C4-2B (cell line): ENCODE data around the gene KRTAP4-2.

Experiments used
- CTCF ChIP-seq: fragments of 450-650 bp; conservative IDR thresholded peaks from 2 replicates; pipeline ENCODE4 v1.5.1; 2017; ENCODE audit warnings: mild to moderate bottlenecking
- ZFX ChIP-seq: fragments of 450-650 bp; IDR thresholded peaks from 2 replicates; pipeline ENCODE4 v1.6.1; 2017

- TF ChIP-seq CTCF (no peak), ZFX (no peak)
These were observed 28.0 kb downstream of the KRTAP4-2 start for GRCh38 chr17:41150026-41150425.
